Neural cell (in vitro differentiated cells): ENCODE results near the gene CDH5. TPM values are rescaled to one million over a fixed set of nuclear protein-coding genes. Genes with fewer than 3 reads are reported as not detected.

Source experiments
- H2AFZ ChIP-seq: fragments of 200-600, 300-800 bp; sonication (generic), shearing (Covaris generic); 2 replicates; pipeline ENCODE4 v1.6.0; 2014; ENCODE audit warnings: low read depth, mild to moderate bottlenecking, antibody characterized with exemption, low read length, moderate library complexity
- H3F3A ChIP-seq: fragments of 200-600 bp; shearing (Covaris generic); 2 replicates; pipeline ENCODE4 v1.6.1; 2016; ENCODE audit warnings: mild to moderate bottlenecking, moderate library complexity, mixed read lengths, antibody characterized with exemption, low read length; ENCODE audit not compliant: insufficient read depth, poor library complexity, severe bottlenecking
- H3K27ac ChIP-seq: fragments of 200-600, 300-800 bp; sonication (generic), shearing (Covaris generic); 2 replicates; pipeline ENCODE4 v1.5.1; 2014; ENCODE audit warnings: mild to moderate bottlenecking, low read length, moderate library complexity
- H3K27me3 ChIP-seq: fragments of 300-800, 200-600 bp; sonication (generic), shearing (Covaris generic); 2 replicates; pipeline ENCODE4 v1.6.0; 2014; ENCODE audit warnings: mild to moderate bottlenecking, low read depth, low read length, moderate library complexity; ENCODE audit not compliant: insufficient read depth
- H3K36me3 ChIP-seq: fragments of 300-800, 200-600 bp; sonication (generic), shearing (Covaris generic); 2 replicates; pipeline ENCODE4 v1.5.1; 2014; ENCODE audit warnings: mild to moderate bottlenecking, antibody characterized with exemption, low read length, moderate library complexity; ENCODE audit not compliant: insufficient read depth
- H3K4me2 ChIP-seq: fragments of 300-800, 200-600 bp; sonication (generic), shearing (Covaris generic); 2 replicates; pipeline ENCODE4 v1.6.0; 2014; ENCODE audit warnings: mild to moderate bottlenecking, low read length
- H3K4me3 ChIP-seq: fragments of 300-800, 200-600 bp; sonication (generic), shearing (Covaris generic); 2 replicates; pipeline ENCODE4 v1.5.1; 2014; ENCODE audit warnings: mild to moderate bottlenecking, low read length, moderate library complexity
- H3K79me2 ChIP-seq: fragments of 200-600 bp; shearing (Covaris generic); replicated peaks from 2 replicates; pipeline ENCODE4 v1.6.0; 2014; ENCODE audit warnings: mild to moderate bottlenecking, low read length, moderate library complexity; ENCODE audit not compliant: insufficient read depth
- H3K9ac ChIP-seq: fragments of 300-800, 200-600 bp; sonication (generic), shearing (Covaris generic); 2 replicates; pipeline ENCODE4 v1.6.1; 2016; ENCODE audit warnings: mild to moderate bottlenecking, low read length, mixed read lengths
- H3K9me2 ChIP-seq: fragments of 200-600 bp; shearing (Covaris generic); 2 replicates; pipeline ENCODE4 v1.6.1; 2016; ENCODE audit warnings: mild to moderate bottlenecking, low read length, mixed read lengths; ENCODE audit not compliant: insufficient read depth
- H3K9me3 ChIP-seq: fragments of 200-600, 300-800 bp; sonication (generic), shearing (Covaris generic); 2 replicates; pipeline ENCODE4 v1.6.1; 2016; ENCODE audit warnings: mild to moderate bottlenecking, mixed run types, low read length, moderate library complexity, mixed read lengths
- H4K20me1 ChIP-seq: fragments of 200-600 bp; shearing (Covaris generic); 2 replicates; pipeline ENCODE4 v1.6.1; 2016; ENCODE audit warnings: mild to moderate bottlenecking, mixed run types; ENCODE audit not compliant: insufficient read depth
- EP300 ChIP-seq: fragments of 450-650 bp; conservative IDR thresholded peaks from 2 replicates; pipeline ENCODE4 v1.6.1; 2014; ENCODE audit warnings: antibody characterized with exemption, mild to moderate bottlenecking, moderate library complexity; ENCODE audit not compliant: poor library complexity, severe bottlenecking
- EZH2 ChIP-seq: fragments of 200-600, 300-800 bp; shearing (Covaris generic), sonication (generic); IDR thresholded peaks from 2 replicates; pipeline ENCODE4 v1.6.1; 2014; ENCODE audit warnings: antibody characterized with exemption, low read length, borderline replicate concordance, mild to moderate bottlenecking; ENCODE audit not compliant: insufficient read depth, poor library complexity, severe bottlenecking
- MXI1 ChIP-seq: fragments of 450-650 bp; conservative IDR thresholded peaks from 2 replicates; pipeline ENCODE4 v1.6.1; 2014; ENCODE audit warnings: antibody characterized with exemption, mild to moderate bottlenecking; ENCODE audit not compliant: poor library complexity, severe bottlenecking
- POLR2AphosphoS5 ChIP-seq: IDR thresholded peaks from 2 replicates; pipeline ENCODE4 v1.6.1; 2012
- RAD21 ChIP-seq: fragments of 450-650 bp; conservative IDR thresholded peaks from 2 replicates; pipeline ENCODE4 v1.6.1; 2014; ENCODE audit warnings: antibody characterized with exemption, mild to moderate bottlenecking, moderate library complexity
- SMC3 ChIP-seq: fragments of 450-650 bp; conservative IDR thresholded peaks from 2 replicates; pipeline ENCODE4 v1.6.1; 2014; ENCODE audit warnings: antibody characterized with exemption, mild to moderate bottlenecking, moderate library complexity; ENCODE audit not compliant: poor library complexity
- TAF1 ChIP-seq: IDR thresholded peaks from 2 replicates; pipeline ENCODE4 v1.6.1; 2012; ENCODE audit warnings: low read depth
- polyA plus RNA-seq: library from polyadenylated mRNA; depleted of rRNA; stranded (reverse); fragments of >200 nt; gene quantifications from 2 replicates; pipeline ENCODE4 v1.2.3, GENCODE V29; 2014
- TF ChIP-seq, protein P1 (sequence below): fragments of 450-650 bp; IDR thresholded peaks from 2 replicates; pipeline ENCODE4 v1.5.1; 2014; ENCODE audit warnings: antibody characterized with exemption, mild to moderate bottlenecking, moderate library complexity; ENCODE audit not compliant: poor library complexity, severe bottlenecking
- TF ChIP-seq, protein P2 (sequence below): IDR thresholded peaks from 2 replicates; pipeline ENCODE4 v1.6.1; 2012; ENCODE audit warnings: borderline replicate concordance

Gene CDH5
- polyA plus RNA-seq, 1 donor from 2014 or later: not detected

DNA sequence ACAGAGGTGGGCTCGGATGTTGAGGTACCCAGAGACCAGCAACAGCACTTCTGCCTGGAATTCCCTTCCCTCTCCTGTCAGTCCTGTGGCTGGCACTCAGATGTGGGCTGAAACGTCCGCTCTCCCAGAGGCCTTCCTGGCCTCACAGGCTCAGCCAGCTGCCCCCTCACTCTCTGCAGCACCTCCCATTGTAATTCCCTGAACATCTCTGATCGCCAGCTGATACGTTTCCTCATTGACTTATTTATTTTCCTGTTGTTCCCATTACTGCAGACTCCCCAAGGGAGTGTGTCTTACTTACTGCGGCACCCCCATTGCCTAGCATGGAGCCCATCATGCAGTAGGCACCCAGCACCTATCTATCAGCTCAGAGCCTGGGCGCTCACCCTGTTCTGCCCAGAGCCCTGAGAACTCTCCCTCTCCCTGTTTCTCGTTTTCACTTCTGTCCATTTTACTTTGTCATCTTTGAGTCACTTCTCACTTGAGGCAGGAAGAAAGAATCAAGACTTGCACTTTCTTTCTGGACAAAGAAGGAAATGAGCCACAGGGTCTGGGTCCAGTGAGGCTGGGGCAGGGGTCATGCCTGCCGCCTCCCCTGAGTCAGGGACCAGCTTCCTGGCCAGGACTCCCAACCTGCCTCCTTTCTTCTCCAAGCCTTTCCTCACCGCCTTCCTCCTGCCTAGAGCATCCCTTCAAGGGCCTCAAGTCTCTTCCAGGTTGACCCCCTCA lies 10.2 kb downstream of the CDH5 start:
- Histone ChIP-seq H3K9ac (no peak overlapping the region), H3K4me2 (no peak overlapping the region), H3K27ac (no peak overlapping the region), H3K9me2 (no peaks in the 10 kb centered on the region), H3K27me3 (no peaks in the 10 kb centered on the region), H3K79me2 (no peaks in the 10 kb centered on the region), H3K4me3 (no peak overlapping the region), H3K36me3 (no peaks in the 10 kb centered on the region), H3F3A (no peaks in the 10 kb centered on the region), H4K20me1 (no peaks in the 10 kb centered on the region), H2AFZ (no peak overlapping the region), H3K9me3 (no peaks in the 10 kb centered on the region)
- TF ChIP-seq, protein P1, sequence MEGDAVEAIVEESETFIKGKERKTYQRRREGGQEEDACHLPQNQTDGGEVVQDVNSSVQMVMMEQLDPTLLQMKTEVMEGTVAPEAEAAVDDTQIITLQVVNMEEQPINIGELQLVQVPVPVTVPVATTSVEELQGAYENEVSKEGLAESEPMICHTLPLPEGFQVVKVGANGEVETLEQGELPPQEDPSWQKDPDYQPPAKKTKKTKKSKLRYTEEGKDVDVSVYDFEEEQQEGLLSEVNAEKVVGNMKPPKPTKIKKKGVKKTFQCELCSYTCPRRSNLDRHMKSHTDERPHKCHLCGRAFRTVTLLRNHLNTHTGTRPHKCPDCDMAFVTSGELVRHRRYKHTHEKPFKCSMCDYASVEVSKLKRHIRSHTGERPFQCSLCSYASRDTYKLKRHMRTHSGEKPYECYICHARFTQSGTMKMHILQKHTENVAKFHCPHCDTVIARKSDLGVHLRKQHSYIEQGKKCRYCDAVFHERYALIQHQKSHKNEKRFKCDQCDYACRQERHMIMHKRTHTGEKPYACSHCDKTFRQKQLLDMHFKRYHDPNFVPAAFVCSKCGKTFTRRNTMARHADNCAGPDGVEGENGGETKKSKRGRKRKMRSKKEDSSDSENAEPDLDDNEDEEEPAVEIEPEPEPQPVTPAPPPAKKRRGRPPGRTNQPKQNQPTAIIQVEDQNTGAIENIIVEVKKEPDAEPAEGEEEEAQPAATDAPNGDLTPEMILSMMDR: no peak
- TF ChIP-seq EP300: no peak
- no peak for TF ChIP-seq SMC3
- TF ChIP-seq TAF1: no peak

DNA sequence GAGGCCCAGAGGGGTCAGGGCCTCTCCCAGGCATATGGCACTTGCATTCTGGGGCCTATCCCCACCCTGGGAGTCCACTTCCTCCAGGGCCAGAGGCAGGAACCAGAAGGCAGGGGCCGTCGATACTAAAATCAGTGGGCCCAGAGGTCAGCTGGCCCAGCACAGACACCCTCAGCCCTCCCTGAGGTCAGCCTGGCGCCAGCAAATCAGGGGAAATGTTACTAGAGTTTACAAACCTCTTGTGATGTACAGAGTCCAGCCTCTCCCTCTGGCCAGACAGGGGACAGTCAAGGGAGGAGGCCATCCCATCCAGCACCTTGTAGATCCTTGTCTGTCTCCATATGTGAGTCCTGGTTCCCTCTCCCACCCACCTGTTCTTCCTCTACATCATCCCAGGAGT lies 10.8 kb downstream of the CDH5 start:
- H4K20me1 ChIP-seq: no peaks in the 10 kb centered on the region
- H3K9me3 ChIP-seq: no peaks in the 10 kb centered on the region
- H2AFZ ChIP-seq: no peak overlapping the region
- H3F3A ChIP-seq: no peaks in the 10 kb centered on the region
- no peak overlapping the region for H3K27ac ChIP-seq
- H3K36me3 ChIP-seq: no peaks in the 10 kb centered on the region
- no peak overlapping the region for H3K4me2 ChIP-seq
- H3K4me3 ChIP-seq: no peak overlapping the region
- H3K79me2 ChIP-seq: no peaks in the 10 kb centered on the region
- H3K9me2 ChIP-seq: no peaks in the 10 kb centered on the region
- TF ChIP-seq MXI1: no peak
- TF ChIP-seq, protein P1: no peak
- no peak for TF ChIP-seq EP300
- no peak for TF ChIP-seq SMC3
- no peak for TF ChIP-seq POLR2AphosphoS5
- no peak for TF ChIP-seq TAF1
- TF ChIP-seq, protein P2, sequence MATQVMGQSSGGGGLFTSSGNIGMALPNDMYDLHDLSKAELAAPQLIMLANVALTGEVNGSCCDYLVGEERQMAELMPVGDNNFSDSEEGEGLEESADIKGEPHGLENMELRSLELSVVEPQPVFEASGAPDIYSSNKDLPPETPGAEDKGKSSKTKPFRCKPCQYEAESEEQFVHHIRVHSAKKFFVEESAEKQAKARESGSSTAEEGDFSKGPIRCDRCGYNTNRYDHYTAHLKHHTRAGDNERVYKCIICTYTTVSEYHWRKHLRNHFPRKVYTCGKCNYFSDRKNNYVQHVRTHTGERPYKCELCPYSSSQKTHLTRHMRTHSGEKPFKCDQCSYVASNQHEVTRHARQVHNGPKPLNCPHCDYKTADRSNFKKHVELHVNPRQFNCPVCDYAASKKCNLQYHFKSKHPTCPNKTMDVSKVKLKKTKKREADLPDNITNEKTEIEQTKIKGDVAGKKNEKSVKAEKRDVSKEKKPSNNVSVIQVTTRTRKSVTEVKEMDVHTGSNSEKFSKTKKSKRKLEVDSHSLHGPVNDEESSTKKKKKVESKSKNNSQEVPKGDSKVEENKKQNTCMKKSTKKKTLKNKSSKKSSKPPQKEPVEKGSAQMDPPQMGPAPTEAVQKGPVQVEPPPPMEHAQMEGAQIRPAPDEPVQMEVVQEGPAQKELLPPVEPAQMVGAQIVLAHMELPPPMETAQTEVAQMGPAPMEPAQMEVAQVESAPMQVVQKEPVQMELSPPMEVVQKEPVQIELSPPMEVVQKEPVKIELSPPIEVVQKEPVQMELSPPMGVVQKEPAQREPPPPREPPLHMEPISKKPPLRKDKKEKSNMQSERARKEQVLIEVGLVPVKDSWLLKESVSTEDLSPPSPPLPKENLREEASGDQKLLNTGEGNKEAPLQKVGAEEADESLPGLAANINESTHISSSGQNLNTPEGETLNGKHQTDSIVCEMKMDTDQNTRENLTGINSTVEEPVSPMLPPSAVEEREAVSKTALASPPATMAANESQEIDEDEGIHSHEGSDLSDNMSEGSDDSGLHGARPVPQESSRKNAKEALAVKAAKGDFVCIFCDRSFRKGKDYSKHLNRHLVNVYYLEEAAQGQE: no peak
- TF ChIP-seq RAD21: no peak
- no peak for TF ChIP-seq EZH2
- no peak overlapping the region for H3K9ac ChIP-seq
- H3K27me3 ChIP-seq: no peaks in the 10 kb centered on the region
